Mesenchymal stem cell (in vitro differentiated cells and primary cell): ENCODE measurements around the gene GALNT10.

ENCODE experiments used
- DNase-seq: peaks from one replicate; pipeline ENCODE4 v3.0.0-alpha.2; 2013
- H2AFZ ChIP-seq: one replicate; pipeline ENCODE4 v1.6.1; 2013; ENCODE audit warnings: low read depth, mild to moderate bottlenecking, control low read depth, inconsistent platforms, low read length, moderate library complexity
- H2AK5ac ChIP-seq: 2 replicates; pipeline ENCODE4 v1.6.1; 2013; ENCODE audit warnings: low read length, moderate library complexity, mild to moderate bottlenecking, inconsistent platforms; ENCODE audit not compliant: severe bottlenecking
- H2BK120ac ChIP-seq: one replicate; pipeline ENCODE4 v1.6.1; 2013; ENCODE audit warnings: low read depth, mild to moderate bottlenecking, inconsistent platforms, low read length, moderate library complexity
- H2BK12ac ChIP-seq, 2 experiments: one replicate each; pipeline ENCODE4 v1.6.1; 2013; ENCODE audit warnings: inconsistent platforms in 2 of 2, low read length in 2 of 2, mild to moderate bottlenecking in 2 of 2, moderate library complexity in 2 of 2, control low read depth in 1 of 2
- H2BK15ac ChIP-seq: one replicate; pipeline ENCODE4 v1.6.1; 2013; ENCODE audit warnings: mild to moderate bottlenecking, low read depth, inconsistent platforms; ENCODE audit not compliant: poor library complexity, severe bottlenecking
- H2BK5ac ChIP-seq: 2 replicates; pipeline ENCODE4 v1.6.1; 2013; ENCODE audit warnings: low read depth, mild to moderate bottlenecking, low read length, control low read depth, inconsistent platforms; ENCODE audit not compliant: poor library complexity, severe bottlenecking
- H3K14ac ChIP-seq, 2 experiments: one replicate each; pipeline ENCODE4 v1.6.1; 2013; ENCODE audit warnings: inconsistent platforms in 2 of 2, low read length in 2 of 2, control low read depth in 1 of 2, mild to moderate bottlenecking in 1 of 2, moderate library complexity in 1 of 2
- H3K18ac ChIP-seq, 2 experiments: one replicate each; pipeline ENCODE4 v1.6.1; 2013; ENCODE audit warnings: inconsistent platforms in 2 of 2, low read length in 2 of 2, control low read depth in 1 of 2, low read depth in 1 of 2, mild to moderate bottlenecking in 1 of 2
- H3K23ac ChIP-seq, 2 experiments: one replicate each; pipeline ENCODE4 v1.6.1; 2013; ENCODE audit warnings: inconsistent platforms in 2 of 2, low read length in 2 of 2, mild to moderate bottlenecking in 2 of 2, moderate library complexity in 2 of 2, control low read depth in 1 of 2
- H3K27ac ChIP-seq: 2 replicates; pipeline ENCODE4 v1.5.1; 2013; ENCODE audit warnings: mild to moderate bottlenecking, moderate library complexity, low read length, control low read depth, inconsistent platforms; ENCODE audit not compliant: poor library complexity, severe bottlenecking
- H3K27me3 ChIP-seq, 2 experiments: 2 replicates each; pipeline versions ENCODE4 v1.6.1 to v1.7.0; 2013; ENCODE audit warnings: low read length in 2 of 2, mild to moderate bottlenecking in 2 of 2, moderate library complexity in 2 of 2, control low read depth in 1 of 2, inconsistent platforms in 1 of 2; ENCODE audit not compliant: control insufficient read depth in 1 of 2, insufficient read depth in 1 of 2
- H3K36me3 ChIP-seq, 2 experiments: 2 replicates each; pipeline versions ENCODE4 v1.6.1 to v1.7.0; 2013; ENCODE audit warnings: low read length in 2 of 2, control low read depth in 1 of 2, inconsistent platforms in 1 of 2, low read depth in 1 of 2, mild to moderate bottlenecking in 1 of 2; ENCODE audit not compliant: insufficient read depth in 2 of 2, control insufficient read depth in 1 of 2
- H3K4ac ChIP-seq, 2 experiments: one replicate each; pipeline ENCODE4 v1.6.1; 2013; ENCODE audit warnings: inconsistent platforms in 2 of 2, low read length in 2 of 2, mild to moderate bottlenecking in 2 of 2, moderate library complexity in 2 of 2, control low read depth in 1 of 2, low read depth in 1 of 2
- H3K4me1 ChIP-seq: 2 replicates; pipeline ENCODE4 v1.6.1; 2013; ENCODE audit warnings: low read depth, low read length, control low read depth; ENCODE audit not compliant: control insufficient read depth, insufficient read depth
- H3K4me2 ChIP-seq: 2 replicates; pipeline ENCODE4 v1.6.1; 2013; ENCODE audit warnings: low read length, mild to moderate bottlenecking, inconsistent platforms; ENCODE audit not compliant: poor library complexity, severe bottlenecking
- H3K4me3 ChIP-seq, 2 experiments: 2 replicates each; pipeline versions ENCODE4 v1.5.1 to v1.7.0; 2013; ENCODE audit warnings: low read length in 2 of 2, mild to moderate bottlenecking in 2 of 2, control low read depth in 1 of 2, low read depth in 1 of 2; ENCODE audit not compliant: insufficient read depth in 1 of 2
- H3K79me1 ChIP-seq: replicated peaks from 2 replicates; pipeline ENCODE4 v1.6.1; 2013; ENCODE audit warnings: mild to moderate bottlenecking, control low read depth, low read length, inconsistent platforms; ENCODE audit not compliant: poor library complexity, severe bottlenecking
- H3K9ac ChIP-seq: 2 replicates; pipeline ENCODE4 v1.7.0; 2013; ENCODE audit warnings: mild to moderate bottlenecking, low read length, moderate library complexity
- H3K9me3 ChIP-seq: 2 replicates; pipeline ENCODE4 v1.7.0; 2013; ENCODE audit warnings: mild to moderate bottlenecking, low read length; ENCODE audit not compliant: control insufficient read depth
- H4K8ac ChIP-seq: one replicate; pipeline ENCODE4 v1.6.1; 2013; ENCODE audit warnings: inconsistent platforms, mild to moderate bottlenecking, low read length, moderate library complexity
- H4K91ac ChIP-seq: one replicate; pipeline ENCODE4 v1.6.1; 2013; ENCODE audit warnings: mild to moderate bottlenecking, low read length, inconsistent platforms
- WGBS: methylation state at CpG from one replicate; pipeline ENCODE4 v1.1.7; 2013; ENCODE audit warnings: mixed read lengths; 5-methylcytosine and 5-hydroxymethylcytosine counted together

Gene GALNT10

DNA sequence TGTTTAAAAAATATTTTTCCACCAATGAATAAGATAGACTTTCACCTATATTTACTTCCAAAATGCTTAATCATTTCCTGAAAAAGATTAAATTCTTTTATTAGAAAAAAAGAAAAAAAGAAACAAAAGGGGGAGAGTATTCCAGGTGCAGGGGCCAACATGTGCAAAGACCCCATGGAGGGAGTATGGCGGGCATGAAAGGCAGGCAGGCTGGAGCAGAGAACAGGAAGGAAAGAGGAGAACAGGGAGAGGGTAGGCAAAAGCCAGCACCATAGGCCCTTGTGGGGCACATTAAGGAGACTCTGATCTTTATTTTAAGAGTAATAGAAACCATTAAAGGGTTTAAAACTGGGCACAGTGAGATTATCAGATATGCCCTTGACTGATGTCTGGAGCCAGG is 238.8 kb downstream of the GALNT10 start:
- Histone ChIP-seq H3K36me3 (peaks cover 2 to 7% of the 10 kb centered on the region in 2 experiments), H3K27me3 (no peaks in the 10 kb centered on the region), H2BK120ac (no peak overlapping the region), H3K4ac (no peak overlapping the region), H4K91ac (no peak overlapping the region), H3K9ac (no peak overlapping the region), H3K9me3 (no peaks in the 10 kb centered on the region), H2BK15ac (no peak overlapping the region), H2BK12ac (no peak overlapping the region), H2BK5ac (no peak overlapping the region), H3K4me1 (no peaks in the 10 kb centered on the region), H2AFZ (no peak overlapping the region), H3K14ac (no peak overlapping the region), H3K4me2 (no peak overlapping the region), H3K18ac (no peak overlapping the region), H3K23ac (no peak overlapping the region), H4K8ac (no peak overlapping the region), H3K79me1 (peaks cover 2% of the 10 kb centered on the region), H3K4me3 (no peak overlapping the region), H2AK5ac (no peak overlapping the region), H3K27ac (no peak overlapping the region)
- no peak for DNase-seq
- WGBS = 98% methylated on average over 1 of the region's 1 CpG

DNA sequence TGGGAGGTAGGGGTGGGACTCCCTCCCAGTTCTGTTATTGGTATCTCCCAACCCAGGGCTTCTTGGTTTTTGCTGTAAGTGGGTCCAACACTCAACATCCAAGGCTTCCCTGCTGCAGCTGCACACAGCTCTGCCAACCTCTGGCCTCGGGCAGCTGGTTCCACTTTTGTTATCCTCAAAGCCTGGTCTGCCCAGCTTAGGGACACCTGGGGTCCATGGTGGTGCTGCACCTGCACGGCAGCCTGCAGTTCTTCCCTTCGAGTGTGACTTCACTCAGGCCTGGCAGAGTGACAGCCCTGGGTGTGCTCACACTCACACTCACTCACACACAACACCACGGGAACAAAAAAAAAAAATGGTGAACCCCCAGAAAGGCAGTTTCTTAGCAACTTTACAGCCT is 239.9 kb downstream of the GALNT10 start:
- Histone ChIP-seq H3K23ac (no peak overlapping the region), H2AK5ac (no peak overlapping the region), H4K8ac (no peak overlapping the region), H3K4me3 (no peak overlapping the region), H2BK15ac (no peak overlapping the region), H3K14ac (no peak overlapping the region), H2BK5ac (no peak overlapping the region), H3K79me1 (peaks cover 2% of the 10 kb centered on the region), H2AFZ (no peak overlapping the region), H3K4me1 (no peaks in the 10 kb centered on the region), H3K18ac (no peak overlapping the region), H3K4ac (no peak overlapping the region), H3K9me3 (no peaks in the 10 kb centered on the region), H3K27ac (no peak overlapping the region), H4K91ac (no peak overlapping the region), H2BK12ac (no peak overlapping the region), H3K4me2 (no peak overlapping the region), H3K36me3 (peaks cover 7 to 15% of the 10 kb centered on the region in 2 experiments), H2BK120ac (no peak overlapping the region), H3K27me3 (no peaks in the 10 kb centered on the region), H3K9ac (no peak overlapping the region)
- DNase-seq = no peak
- WGBS = 92% methylated on average over 4 of the region's 4 CpGs

DNA sequence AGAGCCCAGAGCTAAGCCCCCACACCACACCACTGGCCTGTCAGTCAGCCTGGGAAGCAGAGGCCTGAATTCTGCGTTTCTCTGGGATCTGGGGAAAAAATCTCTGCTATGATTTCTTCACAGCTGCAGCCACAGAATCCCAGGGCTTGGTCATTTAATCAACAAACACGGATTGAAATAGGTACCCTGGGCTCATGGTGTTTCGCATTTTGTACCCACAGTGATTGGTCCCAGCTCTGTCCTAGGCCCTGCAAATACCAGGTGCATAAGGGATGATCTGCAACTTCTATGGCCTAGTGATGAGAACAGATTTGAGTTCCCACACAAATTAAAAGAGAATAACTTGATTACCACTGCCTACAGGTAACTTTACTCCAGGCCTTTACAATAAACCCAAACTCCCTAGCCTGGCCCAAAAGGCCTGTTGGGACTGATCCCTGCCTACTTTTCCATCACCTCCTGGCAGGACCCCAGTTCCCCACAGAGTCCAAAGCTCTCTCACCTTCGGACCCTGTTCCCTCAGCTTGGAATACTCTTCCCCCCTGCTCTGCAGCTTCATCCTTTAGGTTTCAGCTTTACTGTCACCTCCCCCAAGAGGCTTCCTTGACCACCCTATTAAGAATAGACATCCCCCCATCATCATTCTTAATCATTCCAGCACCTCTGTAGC is 240.6 kb downstream of the GALNT10 start:
- no peak overlapping the region for H3K4me2 ChIP-seq
- H3K4me1 ChIP-seq = no peaks in the 10 kb centered on the region
- H3K14ac ChIP-seq = no peak overlapping the region
- H2BK120ac ChIP-seq = no peak overlapping the region
- H2BK12ac ChIP-seq = no peak overlapping the region
- no peak overlapping the region for H3K9ac ChIP-seq
- peaks cover 2% of the 10 kb centered on the region for H3K79me1 ChIP-seq
- no peak overlapping the region for H2BK15ac ChIP-seq
- H2AFZ ChIP-seq = no peak overlapping the region
- no peaks in the 10 kb centered on the region for H3K27me3 ChIP-seq
- H3K4ac ChIP-seq = no peak overlapping the region
- no peak for DNase-seq
- no peak overlapping the region for H4K91ac ChIP-seq
- WGBS = 93% methylated on average over 4 of the region's 4 CpGs
- no peak overlapping the region for H2AK5ac ChIP-seq
- H2BK5ac ChIP-seq = no peak overlapping the region
- peaks cover 8 to 20% of the 10 kb centered on the region in 2 experiments for H3K36me3 ChIP-seq
- H3K18ac ChIP-seq = no peak overlapping the region
- no peaks in the 10 kb centered on the region for H3K9me3 ChIP-seq
- no peak overlapping the region for H3K4me3 ChIP-seq
- no peak overlapping the region for H3K27ac ChIP-seq
- peak overlapping the region; percentile 19 for H4K8ac ChIP-seq
- no peak overlapping the region for H3K23ac ChIP-seq

DNA sequence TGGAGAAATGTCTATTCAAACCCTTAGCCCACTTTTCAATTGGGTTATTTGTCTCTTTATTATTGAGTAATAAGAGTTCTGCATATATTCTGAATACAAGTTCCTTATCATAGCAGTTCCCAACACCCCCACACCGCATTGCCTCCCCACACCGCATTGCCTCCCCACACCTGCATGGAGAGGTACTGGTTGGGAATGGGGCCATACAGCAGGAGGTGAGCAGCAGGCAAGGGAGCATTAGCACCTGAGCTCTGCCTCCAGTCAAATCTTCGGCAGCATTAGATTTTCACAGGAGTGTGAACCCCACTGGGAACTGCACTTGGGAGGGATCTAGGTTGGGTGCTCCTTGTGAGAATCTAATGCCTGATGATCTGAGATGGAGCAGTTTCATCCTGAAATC is 244.7 kb downstream of the GALNT10 start:
- Histone ChIP-seq H4K8ac (no peak overlapping the region), H3K36me3 (peaks cover 15 to 58% of the 10 kb centered on the region in 2 experiments), H4K91ac (no peak overlapping the region), H3K79me1 (peaks cover 2% of the 10 kb centered on the region), H3K4ac (no peak overlapping the region), H2AFZ (no peak overlapping the region), H3K27ac (no peak overlapping the region), H2BK15ac (no peak overlapping the region), H3K14ac (no peak overlapping the region), H3K4me2 (no peak overlapping the region), H2BK12ac (no peak overlapping the region), H3K4me1 (no peaks in the 10 kb centered on the region), H3K18ac (no peak overlapping the region), H2AK5ac (no peak overlapping the region), H2BK5ac (no peak overlapping the region), H2BK120ac (no peak overlapping the region), H3K23ac (no peak overlapping the region), H3K9me3 (no peaks in the 10 kb centered on the region), H3K4me3 (no peak overlapping the region), H3K27me3 (no peaks in the 10 kb centered on the region), H3K9ac (no peak overlapping the region)
- 100% methylated on average over 2 of the region's 3 CpGs for WGBS
- DNase-seq = no peak
